GM18873 (cell line): ENCODE measurements around the gene TNNI3K.

Experiments
- ATAC-seq: cut with Tn5 transposase; IDR thresholded peaks from one replicate; pipeline ENCODE4 v1.9.1; 2021; ENCODE audit warnings: mild to moderate bottlenecking, moderate library complexity, moderate number of reproducible peaks; ENCODE audit not compliant: unreplicated experiment, low FRiP score

TNNI3K gene

DNA sequence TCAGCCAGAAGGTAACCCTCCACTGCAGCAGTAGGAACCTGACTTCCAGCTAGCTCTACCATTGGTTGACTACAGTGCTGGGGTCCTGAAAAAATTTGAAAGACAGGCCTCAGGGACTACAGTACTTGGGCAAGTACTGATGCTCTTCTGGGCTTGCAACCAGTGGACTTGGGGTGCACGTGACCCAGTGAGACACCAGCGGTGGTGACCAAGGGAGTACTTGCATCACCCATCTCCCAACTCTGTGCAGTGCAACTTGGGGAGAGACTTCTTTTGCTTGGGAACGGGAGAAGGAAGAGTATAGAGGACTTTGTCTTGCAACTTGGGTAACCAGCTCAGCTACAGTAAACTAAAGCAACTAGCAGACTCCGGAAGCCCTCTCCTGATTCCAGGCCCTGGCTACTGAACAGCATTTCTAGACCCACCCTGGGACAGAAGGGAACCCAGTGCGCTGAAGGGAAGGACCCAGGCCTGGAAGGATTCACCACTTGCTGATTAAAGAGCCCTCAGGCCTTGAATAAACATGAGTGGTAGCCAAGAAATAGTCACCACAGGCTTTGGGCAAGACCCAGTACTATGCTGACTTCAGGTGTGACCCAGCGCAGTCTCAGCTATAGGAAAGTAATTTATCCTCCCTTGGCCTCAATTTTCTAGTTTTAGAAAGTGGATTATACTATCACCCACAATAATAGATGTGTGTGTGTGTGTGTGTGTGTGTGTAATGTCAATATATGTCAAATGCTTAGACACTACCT is 45.6 kb downstream of the TNNI3K start:
- ATAC-seq = no peak

DNA sequence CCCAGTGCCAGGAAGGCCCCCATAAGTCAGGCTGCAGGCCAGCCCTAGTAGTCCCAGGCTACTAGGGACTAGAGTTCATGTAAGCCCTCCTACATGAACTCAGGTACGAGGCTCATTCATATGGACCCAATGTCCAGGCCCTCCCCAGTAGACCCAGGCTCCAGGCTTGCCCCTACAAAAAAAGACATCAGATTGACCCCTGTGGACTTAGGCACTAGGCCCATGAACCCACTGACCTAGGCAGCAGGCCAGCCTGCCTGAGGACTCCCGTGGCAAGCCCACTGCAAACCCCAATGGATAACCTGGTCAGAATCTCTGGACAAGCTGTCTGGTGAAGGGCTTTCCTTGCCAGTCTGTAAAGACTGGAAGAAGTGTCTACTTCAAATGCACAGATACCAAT is 51.2 kb downstream of the TNNI3K start:
- no peak for ATAC-seq

DNA sequence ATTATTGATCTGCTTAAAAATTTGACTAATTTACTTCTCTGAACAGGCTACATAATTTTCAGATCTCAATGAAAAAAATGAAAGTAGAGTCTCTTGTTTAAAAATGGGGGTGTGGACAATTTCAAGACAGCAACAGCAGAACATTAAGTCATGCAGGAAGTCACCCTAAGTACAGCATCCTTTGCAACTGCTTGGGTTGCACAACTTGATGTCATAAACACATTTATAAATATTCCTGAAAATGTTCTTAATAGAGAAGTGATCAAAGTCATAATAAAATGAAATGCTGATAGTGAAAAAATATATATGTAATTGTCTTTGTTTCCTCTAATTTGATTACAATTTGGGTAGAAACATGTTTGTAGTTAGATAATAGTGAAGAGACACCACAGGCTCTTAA is 79.3 kb downstream of the TNNI3K start:
- ATAC-seq = no peak

DNA sequence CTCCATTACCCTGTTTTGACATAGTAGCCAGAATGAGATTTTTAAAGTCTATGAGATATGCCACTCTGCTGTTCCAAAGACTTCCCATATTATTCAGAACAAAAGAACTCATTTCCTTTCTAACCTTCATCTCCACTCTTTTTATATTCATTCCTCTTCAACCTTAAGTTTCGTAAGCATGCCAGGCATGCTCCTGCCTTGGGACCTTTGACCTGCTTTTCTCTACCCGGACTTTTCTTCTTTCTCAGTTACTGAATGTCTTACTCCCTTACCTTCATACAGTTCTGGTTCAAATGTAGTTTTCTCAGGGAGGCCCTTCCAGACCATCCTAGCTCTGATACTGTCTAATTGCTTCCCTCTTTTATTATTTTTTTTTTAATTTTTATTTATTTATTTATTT is 81.1 kb downstream of the TNNI3K start:
- ATAC-seq = no peak

DNA sequence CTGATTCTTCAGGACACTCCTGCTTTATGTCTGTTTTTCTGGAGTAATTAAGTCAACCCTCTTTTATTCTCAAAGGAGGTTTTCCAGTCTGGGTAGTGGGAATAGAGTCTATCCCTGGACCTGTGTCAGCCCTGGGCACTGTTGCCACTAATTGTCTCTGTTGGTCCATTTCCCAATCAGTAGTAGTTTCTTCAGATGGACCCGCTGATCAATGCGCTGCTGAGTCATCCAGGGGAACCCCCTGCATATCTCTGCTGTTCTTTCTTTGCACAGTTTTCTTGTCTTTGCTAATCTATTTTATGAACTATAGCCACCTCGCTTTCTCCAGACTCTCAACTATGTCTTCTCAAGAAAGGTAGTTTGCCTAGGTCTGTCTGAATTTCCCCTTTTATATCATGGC is 82.5 kb downstream of the TNNI3K start:
- no peak for ATAC-seq

DNA sequence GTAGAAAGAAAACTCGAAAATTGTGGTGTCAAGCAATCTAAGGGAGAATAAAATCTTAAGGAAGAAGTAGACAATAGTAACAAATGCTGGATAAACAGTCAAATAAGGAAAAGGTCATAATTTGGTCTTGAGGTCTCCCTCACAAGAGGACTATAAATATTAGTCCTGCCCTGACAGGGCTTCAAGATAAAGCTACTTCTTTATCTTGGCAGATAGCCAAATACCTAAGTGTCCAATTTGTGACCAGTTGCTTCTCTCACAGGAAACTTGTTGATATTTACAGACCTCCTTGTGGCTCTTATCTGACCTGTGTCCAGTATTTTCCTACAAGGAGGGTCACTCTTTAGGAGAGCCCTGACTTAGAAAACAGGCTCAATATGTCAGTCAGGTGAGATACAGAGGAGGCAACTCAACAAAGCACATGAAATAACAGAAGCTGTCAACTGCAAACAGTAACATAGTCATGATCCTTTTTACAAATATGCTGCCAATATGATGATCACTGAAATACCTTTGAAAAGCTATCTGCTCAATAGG is 88.8 kb downstream of the TNNI3K start:
- ATAC-seq = no peak

DNA sequence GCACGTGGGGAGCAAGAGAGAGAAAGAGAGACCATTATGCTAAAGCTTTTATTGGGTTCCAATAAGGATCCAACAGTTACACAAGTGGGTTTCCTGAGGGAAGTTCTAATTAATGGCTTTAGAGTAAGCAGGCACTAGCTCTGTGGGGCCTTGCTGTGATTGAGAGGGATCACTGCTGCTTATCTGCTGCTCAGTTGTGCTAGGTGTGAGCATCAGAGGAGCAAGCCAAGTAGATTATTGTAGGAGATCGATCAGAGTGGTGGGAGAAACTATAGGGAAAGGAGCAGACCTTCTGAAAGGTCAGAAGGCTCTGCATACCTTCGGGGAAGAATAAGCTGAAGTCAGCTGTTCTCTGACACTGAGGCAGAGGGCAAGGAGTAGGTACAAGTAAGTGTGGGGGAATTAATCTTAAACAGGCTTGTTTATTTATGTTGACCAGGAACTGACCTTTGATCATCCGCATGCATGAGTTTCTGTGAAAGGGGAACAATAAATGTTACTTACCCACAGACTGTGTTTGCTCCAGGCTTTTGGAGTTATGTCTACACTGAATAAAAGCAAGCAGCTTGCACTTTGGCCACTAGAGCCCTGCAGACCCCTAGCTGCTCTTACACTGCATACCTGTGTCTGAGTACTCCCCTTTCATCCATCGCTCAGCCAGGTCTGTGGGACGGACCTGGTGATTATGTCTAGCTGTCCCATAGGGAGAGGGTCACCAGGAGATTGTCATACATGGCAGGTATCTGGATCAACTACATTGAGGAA is 89.7 kb downstream of the TNNI3K start:
- no peak for ATAC-seq

DNA sequence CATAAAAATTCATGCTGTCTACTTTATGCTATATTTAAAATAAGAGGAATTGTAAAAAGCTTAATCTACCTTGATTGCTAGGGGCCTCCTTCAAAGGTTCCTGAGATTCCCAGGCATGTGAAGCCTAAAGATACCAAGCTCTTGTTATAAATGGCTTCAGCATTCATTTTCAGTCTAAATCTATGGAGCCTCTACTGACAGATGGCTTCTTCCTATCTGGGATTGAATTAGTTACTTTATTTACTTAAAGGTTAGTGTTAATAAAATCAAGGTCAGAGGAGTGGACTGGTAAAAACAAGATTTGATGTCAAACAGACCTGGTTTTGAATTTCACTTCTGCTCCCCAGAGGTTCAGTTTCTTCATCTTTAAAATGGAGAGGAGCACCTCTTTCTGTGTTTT is 93.7 kb downstream of the TNNI3K start:
- ATAC-seq = no peak

DNA sequence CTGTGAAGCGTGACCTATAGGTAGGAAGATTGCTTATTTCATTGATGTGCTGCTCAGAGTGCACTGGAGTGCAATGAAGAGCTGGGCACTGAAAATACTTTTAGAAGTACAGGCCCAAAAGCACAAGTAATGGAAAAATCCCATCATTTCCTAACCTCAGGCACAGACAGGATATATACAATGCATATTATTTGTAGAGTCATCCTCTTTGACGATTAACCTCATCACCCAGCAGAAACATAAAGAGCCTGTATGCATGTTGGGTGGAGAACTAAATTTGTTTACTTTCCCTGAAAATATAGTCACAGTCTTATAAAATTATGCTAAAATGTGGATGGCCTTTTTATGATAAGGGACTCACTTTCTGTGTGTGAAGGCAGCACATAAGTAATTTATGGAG is 98.1 kb downstream of the TNNI3K start:
- ATAC-seq = no peak

DNA sequence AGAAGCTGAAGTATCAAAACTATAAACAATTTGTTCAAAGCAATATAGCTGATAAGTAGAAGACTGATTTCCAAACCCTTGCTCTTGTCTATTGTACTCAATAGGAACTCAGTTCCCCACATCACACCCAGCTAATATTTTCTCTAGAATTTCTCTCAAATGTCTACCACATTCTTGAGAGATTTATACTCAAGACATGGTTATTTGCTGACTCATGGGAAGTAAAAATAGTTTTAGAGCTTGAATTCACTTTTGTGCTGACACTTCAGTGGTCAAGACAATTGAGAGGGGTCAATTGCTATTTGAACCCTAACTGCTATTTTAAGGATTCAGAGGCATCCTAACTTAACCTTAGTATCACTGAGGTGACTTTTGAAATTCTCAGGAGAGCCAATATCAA is 99.0 kb downstream of the TNNI3K start:
- no peak for ATAC-seq

DNA sequence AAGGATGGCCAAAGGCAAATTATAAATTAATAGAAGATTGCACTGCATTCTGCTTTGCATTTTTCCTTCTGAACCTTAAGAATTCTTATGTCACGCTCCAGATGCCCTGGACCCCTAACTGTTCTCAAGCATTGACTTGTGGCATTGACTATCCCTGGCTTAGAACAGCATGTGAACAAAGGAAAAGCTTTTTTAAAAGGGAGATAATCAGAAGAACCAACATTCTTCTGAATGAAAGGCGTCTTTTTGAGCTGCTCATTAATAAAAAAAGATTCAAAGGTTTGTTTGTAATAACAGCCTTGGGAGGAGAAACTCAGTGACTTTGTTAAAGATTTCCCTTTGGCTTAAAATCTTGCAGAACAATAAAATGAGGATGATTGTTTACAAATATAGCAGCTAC is 105.5 kb downstream of the TNNI3K start:
- ATAC-seq = no peak

DNA sequence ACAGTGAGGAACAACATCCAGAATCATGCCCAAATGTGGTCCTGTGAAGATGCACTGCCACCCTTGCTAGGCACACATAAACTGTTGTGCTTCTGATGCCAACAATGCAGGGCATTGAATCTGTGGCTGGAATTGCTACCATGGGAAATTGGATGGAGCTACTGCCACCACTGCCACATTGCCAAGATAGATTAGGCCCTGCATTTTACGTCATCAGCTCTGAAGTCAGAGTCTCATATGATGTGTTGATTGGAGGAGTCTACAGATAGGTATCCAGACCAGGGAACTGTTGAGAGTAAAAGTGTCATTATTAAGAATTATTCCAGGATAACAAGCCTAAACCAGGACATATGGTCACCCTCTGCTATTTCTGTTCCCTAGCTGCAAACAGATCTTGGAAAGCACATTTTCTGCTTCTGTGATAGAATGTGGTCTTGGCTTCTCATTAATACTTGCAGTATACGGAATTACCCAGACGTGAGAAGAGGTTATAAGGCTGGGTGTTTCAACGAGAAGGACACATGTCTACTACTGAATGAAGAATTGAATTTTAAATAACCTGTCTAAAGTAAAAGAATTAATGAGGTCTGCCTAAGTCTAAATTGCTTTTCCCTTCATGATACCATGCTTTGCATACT is 106.6 kb downstream of the TNNI3K start:
- ATAC-seq = no peak

DNA sequence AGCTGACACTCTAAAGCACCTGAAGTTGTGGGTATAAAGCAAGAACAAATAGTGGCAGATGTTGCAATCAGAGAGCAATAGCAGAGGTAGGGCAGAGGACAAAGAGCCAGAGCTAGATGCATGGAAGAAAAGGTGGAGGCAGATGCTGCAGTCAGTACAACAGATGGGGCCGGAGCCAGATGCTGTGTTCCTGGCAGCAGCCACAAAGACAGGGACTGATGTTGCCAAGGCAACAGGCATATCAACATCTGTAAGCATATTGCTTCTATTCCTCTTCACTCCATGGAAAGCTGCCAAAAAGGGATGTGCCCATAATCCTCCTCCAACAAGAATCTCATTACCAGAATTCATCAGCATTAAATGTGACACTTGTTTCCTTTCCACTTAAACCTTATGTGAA is 108.0 kb downstream of the TNNI3K start:
- no peak for ATAC-seq

DNA sequence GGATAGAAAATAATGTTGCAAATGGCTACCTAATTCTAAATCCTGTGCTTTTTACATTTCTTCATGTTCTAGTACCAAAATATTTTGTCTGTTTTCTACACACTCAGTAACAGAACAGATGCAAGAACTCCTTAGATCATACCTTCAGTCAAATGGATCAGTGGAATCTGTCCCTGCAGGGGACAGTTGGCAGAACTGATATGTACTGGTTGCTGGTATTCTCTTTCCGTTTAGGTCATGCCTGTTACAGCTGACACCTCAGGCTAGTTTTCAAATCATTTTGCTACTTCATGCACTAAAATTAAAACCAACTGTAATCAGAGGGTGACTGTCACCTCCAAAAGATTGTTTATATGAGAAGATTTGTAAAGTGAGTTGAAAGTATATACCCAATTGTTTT is 109.2 kb downstream of the TNNI3K start:
- no peak for ATAC-seq

DNA sequence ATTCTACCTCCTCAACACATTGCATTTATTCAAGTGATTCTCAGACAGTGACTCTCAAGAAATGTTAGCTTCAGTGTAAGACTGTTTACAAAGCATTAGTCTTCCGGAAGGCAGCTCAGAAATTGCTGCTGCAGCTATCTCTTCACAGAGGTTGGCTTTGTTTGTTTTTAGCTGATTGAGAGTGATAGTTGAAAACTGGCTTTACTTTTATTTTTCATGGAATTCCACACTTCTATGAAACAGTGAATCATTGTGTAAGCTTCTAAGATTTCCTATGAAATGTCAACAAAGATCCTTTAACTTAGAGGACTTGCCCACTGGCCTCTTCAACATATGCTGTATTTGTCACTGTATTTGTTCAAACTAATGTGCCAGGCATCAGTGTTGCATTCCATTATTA is 121.3 kb downstream of the TNNI3K start:
- no peak for ATAC-seq

DNA sequence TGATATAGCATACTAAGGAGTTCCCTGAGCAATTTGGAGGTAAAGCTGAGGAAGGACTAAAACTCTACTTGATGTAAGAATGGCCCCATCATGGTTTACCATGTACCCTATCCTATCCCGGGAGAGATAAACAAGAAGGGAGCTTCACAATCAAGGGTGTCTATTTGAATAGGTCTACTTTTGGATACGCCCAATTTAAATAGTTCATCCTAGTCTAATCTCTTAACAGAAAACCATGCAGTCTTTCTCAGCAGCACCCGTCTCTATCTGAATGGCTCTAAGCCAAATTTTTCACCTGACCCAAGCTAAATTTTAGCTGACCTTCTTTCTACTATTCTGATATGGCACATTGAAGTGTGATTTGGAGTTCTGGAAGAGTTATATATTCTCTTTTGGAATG is 122.0 kb downstream of the TNNI3K start:
- ATAC-seq = no peak

DNA sequence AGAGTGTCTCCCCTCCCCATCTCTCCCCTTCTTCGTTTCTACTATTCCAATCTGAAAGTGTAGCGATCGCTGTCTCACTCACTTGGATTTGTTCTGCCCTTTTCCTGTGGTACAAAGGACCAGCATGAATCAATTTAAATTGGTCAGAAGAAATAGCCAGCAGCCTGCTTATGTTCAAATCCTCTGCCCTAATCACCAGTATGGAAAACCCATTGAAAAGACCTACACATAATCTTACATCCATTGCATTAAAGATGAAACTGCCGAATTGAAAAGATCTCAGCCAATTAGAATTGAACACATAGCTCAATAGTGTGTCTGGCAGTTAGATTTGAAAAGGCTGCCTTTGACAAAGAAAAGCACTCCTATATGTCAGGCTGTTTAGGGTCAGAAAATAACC is 122.6 kb downstream of the TNNI3K start:
- ATAC-seq = no peak

DNA sequence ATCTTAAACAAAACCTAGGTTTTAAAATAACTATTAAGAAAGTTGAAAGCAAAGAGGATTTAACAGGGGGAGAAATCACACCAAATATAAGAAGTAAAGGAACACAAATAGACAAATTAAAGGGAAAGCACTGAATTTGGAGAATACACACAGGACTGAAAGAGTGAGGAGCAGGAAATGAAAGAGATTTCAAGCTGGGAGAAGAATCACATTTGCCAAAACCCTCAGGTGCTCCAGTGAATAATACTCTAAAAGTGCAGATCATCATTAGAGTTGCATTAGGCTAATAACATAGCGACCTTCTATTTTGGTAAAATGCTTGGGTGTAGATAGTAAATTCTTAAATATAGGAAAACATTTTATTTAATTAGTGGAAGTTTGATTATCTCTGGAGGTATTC is 127.5 kb downstream of the TNNI3K start:
- ATAC-seq = no peak

DNA sequence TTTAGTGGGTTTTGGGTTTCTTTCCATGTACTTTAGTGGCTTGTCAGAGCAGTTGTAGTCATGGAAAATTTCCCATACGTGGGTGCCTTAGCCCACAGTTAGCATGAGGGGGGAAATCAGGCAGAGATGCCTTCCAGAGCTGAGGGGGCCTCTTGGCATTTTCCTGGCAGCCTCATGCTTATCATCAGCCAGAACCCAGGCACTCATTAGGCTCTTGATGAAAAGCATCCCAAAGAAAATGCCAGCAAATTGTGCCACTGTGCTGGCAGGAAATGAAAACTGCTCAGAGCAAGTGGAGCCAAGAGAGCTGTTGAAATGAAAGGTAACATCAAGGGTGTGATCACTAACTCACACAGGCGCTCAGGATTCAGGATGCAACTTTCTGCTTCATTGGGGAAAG is 128.0 kb downstream of the TNNI3K start:
- ATAC-seq = no peak

DNA sequence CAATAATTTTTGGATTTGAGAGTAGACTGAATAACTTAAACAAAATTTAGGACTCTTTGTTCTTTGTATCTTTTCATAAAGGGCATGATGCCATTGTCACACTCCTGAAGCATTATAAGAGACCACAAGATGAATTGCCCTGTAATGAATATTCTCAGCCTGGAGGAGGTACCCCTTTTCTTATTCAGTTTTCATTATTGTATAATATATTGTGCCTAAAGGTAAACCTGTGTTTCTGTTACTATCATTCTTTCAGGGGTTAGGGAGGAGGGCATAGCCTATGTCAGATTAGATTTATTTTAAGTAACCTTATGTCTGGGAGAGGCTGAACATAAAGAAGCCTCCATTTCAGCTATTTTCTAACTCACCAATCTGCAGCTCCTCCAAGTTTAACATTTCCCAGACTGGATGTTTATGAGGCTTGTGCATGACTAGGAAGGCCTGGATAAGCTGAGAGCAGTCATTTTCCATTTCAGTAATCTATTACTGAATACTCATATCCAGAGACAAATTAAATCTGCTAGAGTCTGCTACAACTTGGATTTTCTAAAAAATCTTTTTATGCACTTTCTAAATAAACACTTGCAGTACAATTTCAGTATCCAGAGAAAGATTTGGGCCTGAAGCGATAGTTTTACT is 132.1 kb downstream of the TNNI3K start:
- no peak for ATAC-seq

DNA sequence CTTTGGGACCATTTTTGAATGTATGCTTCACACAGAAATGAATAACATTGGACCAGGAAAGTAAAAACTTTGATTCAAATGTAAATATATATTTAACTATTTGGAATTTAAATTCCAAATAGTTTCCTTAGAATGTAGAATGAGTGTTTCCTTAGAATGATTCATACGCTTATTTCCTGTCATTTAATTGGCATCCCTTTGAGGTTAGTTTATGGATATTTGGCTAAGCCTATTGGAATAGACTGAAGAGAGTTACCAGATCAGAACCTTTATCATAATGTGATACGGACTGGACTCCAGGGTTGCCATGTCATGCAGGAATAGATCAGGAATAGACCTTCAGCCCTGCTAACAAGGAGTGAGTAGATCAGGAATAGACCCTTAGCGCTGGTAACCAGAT is 133.1 kb downstream of the TNNI3K start:
- ATAC-seq = no peak
